Astrocyte of the cerebellum (primary cell): ENCODE results near the gene TPM2.

Experiments used
- DNase-seq: peaks from one replicate; pipeline ENCODE4 v3.0.0-alpha.2; 2011; ENCODE audit warnings: low read depth
- H3K4me3 ChIP-seq: 2 replicates; pipeline ENCODE4 v1.5.1; 2011; ENCODE audit warnings: mild to moderate bottlenecking, low read depth, low read length, moderate library complexity
- in situ Hi-C: cut with HindIII; loops from 2 replicates; pipeline ENCODE4 v1.10.0; 2017; ENCODE audit warnings: low sequenced_read_pairs
- TF ChIP-seq, protein P1 (sequence below): IDR thresholded peaks from 2 replicates; pipeline ENCODE4 v1.5.1; 2012; ENCODE audit warnings: low read length, low read depth, moderate library complexity, mild to moderate bottlenecking; ENCODE audit errors: missing control alignments

The TPM2 gene

DNA sequence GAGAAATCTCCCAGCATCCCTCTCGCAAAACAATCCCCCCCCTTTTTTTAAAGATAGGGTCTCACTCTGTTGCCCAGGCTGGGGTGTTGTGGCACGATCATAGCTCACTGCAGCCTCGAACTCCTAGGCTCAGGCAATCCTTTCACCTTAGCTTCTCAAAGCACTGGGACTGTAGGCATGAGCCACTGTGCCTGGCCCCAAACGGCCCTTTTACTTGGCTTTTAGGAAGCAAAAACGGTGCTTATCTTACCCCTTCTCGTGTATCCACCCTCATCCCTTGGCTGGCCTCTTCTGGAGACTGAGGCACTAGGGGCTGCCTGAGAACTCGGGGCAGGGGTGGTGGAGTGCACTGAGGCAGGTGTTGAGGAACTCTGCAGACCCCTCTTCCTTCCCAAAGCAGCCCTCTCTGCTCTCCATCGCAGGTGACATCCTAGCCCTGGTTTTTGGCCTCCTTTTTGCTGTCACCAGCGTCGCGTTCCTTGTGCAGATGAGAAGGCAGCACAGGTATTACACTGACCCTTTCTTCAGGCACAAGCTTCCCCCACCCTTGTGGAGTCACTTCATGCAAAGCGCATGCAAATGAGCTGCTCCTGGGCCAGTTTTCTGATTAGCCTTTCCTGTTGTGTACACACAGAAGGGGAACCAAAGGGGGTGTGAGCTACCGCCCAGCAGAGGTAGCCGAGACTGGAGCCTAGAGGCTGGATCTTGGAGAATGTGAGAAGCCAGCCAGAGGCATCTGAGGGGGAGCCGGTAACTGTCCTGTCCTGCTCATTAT lies 9.2 kb downstream of the TPM2 start:
- TF ChIP-seq, protein P1, sequence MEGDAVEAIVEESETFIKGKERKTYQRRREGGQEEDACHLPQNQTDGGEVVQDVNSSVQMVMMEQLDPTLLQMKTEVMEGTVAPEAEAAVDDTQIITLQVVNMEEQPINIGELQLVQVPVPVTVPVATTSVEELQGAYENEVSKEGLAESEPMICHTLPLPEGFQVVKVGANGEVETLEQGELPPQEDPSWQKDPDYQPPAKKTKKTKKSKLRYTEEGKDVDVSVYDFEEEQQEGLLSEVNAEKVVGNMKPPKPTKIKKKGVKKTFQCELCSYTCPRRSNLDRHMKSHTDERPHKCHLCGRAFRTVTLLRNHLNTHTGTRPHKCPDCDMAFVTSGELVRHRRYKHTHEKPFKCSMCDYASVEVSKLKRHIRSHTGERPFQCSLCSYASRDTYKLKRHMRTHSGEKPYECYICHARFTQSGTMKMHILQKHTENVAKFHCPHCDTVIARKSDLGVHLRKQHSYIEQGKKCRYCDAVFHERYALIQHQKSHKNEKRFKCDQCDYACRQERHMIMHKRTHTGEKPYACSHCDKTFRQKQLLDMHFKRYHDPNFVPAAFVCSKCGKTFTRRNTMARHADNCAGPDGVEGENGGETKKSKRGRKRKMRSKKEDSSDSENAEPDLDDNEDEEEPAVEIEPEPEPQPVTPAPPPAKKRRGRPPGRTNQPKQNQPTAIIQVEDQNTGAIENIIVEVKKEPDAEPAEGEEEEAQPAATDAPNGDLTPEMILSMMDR: no peak
- in situ Hi-C loops: no loop called here
- H3K4me3 ChIP-seq: no peak overlapping the region
- no peak for DNase-seq

DNA sequence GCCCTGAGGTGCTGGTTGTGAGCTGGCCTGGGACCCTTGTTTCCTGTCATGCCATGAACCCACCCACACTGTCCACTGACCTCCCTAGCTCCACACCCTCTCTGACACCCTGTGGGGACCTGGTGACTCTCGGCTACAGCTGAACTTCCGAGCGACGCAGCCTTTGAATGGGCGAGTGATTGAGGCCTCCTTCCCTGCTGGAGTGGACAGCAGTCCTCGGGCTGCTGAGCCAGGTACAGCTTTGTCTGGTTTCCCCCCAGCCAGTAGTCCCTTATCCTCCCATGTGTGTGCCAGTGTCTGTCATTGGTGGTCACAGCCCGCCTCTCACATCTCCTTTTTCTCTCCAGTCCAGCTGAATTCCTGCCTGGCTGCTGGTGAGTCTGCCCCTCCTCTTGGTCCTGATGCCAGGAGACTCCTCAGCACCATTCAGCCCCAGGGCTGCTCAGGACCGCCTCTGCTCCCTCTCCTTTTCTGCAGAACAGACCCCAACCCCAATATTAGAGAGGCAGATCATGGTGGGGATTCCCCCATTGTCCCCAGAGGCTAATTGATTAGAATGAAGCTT lies 9.9 kb downstream of the TPM2 start:
- DNase-seq: no peak
- no peak overlapping the region for H3K4me3 ChIP-seq
- in situ Hi-C loops: loop anchor here (5.0 to 10.0 kb wide), 2 partner anchors 32 to 75 kb away; partner anchors contain the start of gene TESK1
- TF ChIP-seq, protein P1: no peak

DNA sequence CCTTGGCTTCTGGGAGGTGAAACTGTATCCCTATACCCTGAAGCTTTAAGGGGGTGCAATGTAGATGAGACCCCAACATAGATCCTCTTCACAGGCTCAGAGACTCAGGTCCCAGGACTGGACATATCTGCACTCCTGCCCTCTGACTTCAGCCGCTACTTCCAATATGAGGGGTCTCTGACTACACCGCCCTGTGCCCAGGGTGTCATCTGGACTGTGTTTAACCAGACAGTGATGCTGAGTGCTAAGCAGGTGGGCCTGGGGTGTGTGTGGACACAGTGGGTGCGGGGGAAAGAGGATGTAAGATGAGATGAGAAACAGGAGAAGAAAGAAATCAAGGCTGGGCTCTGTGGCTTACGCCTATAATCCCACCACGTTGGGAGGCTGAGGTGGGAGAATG lies 10.6 kb downstream of the TPM2 start:
- TF ChIP-seq, protein P1: no peak
- no peak overlapping the region for H3K4me3 ChIP-seq
- no peak for DNase-seq
- in situ Hi-C loops: loop anchor here (5.0 to 10.0 kb wide), 2 partner anchors 33 to 74 kb away; partner anchors contain the start of gene TESK1

DNA sequence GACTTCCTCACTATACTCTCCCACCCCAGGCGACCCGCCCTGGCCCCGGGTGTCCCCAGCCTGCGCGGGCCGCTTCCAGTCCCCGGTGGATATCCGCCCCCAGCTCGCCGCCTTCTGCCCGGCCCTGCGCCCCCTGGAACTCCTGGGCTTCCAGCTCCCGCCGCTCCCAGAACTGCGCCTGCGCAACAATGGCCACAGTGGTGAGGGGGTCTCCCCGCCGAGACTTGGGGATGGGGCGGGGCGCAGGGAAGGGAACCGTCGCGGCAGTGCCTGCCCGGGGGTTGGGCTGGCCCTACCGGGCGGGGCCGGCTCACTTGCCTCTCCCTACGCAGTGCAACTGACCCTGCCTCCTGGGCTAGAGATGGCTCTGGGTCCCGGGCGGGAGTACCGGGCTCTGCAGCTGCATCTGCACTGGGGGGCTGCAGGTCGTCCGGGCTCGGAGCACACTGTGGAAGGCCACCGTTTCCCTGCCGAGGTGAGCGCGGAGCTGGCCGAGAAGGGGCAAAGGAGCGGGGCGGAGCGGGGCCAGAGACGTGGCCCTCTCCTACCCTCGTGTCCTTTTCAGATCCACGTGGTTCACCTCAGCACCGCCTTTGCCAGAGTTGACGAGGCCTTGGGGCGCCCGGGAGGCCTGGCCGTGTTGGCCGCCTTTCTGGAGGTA lies 13.9 kb downstream of the TPM2 start:
- H3K4me3 ChIP-seq: peak overlapping the region; percentile 39
- no peak for DNase-seq
- in situ Hi-C loops: loop anchor here (5.0 to 10.0 kb wide), 2 partner anchors 36 to 71 kb away; partner anchors contain the start of gene TESK1
- TF ChIP-seq, protein P1: no peak

DNA sequence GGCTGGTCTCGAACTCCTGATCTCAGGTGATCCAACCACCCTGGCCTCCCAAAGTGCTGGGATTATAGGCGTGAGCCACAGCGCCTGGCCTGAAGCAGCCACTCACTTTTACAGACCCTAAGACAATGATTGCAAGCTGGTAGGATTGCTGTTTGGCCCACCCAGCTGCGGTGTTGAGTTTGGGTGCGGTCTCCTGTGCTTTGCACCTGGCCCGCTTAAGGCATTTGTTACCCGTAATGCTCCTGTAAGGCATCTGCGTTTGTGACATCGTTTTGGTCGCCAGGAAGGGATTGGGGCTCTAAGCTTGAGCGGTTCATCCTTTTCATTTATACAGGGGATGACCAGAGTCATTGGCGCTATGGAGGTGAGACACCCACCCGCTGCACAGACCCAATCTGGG lies 14.5 kb downstream of the TPM2 start:
- TF ChIP-seq, protein P1: no peak
- no peak for DNase-seq
- peak overlapping the region; percentile 39 for H3K4me3 ChIP-seq
- in situ Hi-C loops: loop anchor here (5.0 to 10.0 kb wide), 2 partner anchors 37 to 70 kb away; partner anchors contain the start of gene TESK1

DNA sequence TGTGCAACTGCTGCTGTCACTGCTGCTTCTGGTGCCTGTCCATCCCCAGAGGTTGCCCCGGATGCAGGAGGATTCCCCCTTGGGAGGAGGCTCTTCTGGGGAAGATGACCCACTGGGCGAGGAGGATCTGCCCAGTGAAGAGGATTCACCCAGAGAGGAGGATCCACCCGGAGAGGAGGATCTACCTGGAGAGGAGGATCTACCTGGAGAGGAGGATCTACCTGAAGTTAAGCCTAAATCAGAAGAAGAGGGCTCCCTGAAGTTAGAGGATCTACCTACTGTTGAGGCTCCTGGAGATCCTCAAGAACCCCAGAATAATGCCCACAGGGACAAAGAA lies 15.7 kb downstream of the TPM2 start:
- DNase-seq: no peak
- in situ Hi-C loops: loop anchor here (10.0 kb wide), 1 partner anchor 69 kb away; the partner anchor contains the start of gene TESK1
- TF ChIP-seq, protein P1: no peak
- no peak overlapping the region for H3K4me3 ChIP-seq
